ENCODE results near the gene TLX2. TPM values are rescaled to one million over a fixed set of nuclear protein-coding genes. Genes with fewer than 3 reads are reported as not detected.

Gene TLX2
- 0.14 to 0.43 TPM (median 0.25 TPM) in 5 replicates for total RNA-seq (2022; extraction: Qiagen RNA extraction; ENCODE audit: low read depth)

DNA sequence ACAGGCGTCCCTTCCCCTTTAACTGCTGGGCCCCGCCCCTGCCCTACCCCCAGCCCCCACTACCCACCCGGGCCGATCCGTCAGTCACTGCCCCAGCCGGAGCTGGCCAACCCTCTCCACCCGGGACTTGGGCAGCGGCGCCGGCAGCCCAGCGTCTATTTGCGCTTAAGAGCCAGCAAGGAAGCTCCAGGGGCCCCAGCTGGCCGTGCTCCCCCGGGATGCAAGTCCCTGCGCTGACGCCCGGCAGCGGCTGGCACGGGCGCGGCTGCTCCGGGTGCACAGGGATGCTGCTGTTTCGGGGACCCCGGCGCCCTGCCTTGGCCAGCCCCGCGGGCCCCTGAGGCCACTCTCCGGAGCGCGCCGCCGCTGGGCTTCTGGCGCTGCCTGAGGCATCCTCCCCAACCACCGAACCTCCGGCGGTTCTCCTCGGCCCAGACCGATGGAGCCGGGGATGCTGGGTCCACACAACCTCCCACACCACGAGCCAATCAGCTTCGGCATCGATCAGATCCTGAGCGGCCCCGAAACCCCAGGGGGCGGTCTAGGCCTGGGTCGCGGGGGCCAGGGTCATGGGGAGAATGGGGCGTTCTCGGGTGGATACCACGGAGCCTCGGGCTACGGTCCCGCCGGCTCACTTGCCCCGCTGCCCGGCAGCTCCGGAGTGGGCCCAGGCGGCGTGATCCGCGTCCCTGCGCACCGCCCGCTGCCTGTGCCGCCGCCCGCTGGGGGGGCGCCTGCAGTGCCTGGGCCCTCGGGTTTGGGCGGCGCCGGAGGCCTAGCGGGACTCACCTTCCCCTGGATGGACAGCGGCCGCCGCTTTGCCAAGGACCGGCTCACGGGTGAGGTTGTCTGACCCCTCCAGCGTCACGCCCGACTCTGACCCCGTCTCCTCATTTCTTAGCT is at the start of gene TLX2:
Gene TLX2 (plus strand): TSS at position 83 of the 903 bp plus-strand sequence. CDS start 357 bp downstream, at position 440.

DNA sequence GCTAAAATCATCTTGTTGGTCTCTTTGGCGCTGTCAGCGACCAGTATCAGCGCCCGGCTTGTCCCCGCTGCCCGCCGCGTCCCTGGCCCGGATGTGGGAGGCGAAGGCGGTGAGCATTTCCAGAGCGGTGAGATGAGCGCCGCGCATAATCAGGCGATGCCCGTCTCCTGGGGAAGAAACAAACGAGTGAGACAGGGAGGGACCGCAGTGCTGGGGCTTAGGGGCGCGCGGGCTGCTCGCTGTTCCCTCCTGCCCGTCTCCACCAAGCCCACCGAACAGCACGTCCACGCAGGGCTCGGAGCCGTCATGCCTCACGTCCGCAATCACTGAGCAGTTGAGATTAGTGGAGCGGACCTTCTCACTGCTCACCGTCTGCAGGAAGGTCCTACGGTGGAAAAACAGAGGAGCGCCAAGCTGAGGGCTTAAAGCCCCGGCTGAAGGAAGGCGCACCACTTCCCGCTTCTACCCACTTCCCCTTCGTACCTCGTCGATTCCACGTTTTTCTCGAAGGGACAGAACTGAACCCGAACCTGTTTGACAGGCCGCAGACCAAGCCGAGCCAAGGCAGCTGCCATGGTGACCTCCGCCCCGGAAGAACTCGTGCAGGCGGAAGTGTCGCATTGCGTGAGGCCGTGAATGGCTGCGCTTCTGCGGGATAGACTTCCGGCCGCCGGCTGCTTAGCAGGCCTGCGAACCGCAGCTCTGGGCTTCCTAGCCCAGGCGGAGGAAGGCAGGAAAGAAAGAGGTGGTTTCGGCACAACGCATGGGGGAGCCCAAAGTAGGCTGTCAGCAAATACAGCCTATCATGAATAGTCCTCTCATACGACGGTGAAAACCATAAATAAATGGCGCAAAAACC is 41.9 kb upstream of the TLX2 start, which contains the start of gene MRPL53:
Gene MRPL53 (minus strand): TSS at position 595 of the 859 bp plus-strand sequence. CDS start 20 bp downstream, at position 575.

DNA sequence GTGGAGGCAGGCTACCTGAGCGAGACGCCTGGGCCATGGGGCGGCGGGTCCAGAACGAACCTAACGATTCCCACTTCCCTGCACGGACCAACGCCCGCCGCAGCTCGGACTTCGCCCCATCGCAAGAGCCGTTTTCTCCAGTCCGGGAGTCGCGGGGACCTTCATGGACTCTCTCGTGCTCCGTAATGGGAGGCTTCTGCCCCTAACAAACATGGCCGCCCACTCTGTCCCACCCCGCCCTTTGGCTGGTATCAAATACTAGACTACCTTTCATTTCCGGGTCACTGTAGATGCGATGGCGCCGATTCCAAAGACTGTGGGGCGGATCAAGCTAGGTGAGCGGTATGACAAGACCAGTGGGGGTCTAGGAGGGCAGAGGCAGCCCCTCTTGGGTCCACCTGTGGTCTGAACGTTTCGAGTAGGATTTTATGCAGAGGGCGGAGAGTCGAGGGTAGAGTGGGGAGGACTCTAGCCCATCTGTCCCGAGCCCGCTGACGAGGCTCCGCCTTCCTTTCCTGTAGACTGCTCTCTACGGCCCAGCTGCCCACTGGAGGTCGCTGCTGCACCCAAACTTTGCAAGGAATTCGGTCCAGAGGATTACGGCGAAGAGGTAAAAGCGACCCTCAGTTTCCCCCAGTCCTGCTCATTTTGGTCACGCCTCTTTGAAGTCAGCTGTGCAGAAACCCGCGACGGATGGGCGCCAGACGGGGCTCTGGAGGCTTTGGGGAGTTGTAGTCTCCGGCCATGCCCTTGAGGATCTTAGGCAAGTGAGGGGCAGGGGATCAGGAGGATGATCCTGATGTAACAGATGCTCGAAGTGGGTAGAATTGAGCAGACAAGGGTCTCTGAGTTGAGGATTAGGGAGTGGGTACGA is 31.2 kb upstream of the TLX2 start, which contains the start of the genes CCDC142 and TTC31:
Gene CCDC142 (minus strand): TSS at position 198 of the 874 bp plus-strand sequence. CDS start 161 bp downstream, at position 37.
Gene TTC31 (plus strand): TSS at position 281 of the 874 bp plus-strand sequence. CDS start 15 bp downstream, at position 296.

DNA sequence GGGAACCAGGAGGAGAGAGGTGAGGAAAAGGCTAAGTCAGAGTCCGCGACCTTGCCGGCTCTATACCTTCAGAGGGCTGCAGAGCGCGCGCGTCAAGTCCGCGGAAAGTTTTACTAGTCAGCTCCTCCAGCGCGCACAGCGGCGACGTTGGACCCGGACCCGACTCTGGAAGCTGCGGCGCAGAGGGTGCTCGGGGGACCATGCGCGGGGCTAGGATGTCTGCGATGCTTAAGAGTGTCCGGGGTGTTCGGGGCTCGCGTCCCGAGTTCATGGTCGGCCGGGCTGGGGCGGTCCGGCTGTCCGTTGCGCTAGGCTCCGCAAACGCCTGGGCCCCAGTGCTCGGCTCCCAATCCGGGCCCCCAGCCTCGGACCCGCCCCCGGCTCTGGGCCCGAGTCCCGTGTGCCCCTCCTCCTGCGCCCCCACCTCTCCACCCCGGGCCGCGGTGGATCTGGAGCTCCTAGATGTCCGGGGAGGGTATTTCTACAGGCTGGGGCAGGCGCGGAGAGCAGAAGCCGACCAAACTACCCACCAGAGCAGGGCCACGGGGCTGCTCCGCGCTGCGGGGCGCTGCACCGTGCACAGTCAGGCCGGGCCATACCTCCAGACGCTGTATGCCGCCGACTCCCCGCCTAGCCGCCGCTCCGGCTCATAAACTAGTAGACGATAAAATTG is 14.8 kb upstream of the TLX2 start, which contains the start of gene LBX2:
Gene LBX2 (minus strand): TSS at position 337 of the 673 bp plus-strand sequence. CDS start 66 bp downstream, at position 271.

DNA sequence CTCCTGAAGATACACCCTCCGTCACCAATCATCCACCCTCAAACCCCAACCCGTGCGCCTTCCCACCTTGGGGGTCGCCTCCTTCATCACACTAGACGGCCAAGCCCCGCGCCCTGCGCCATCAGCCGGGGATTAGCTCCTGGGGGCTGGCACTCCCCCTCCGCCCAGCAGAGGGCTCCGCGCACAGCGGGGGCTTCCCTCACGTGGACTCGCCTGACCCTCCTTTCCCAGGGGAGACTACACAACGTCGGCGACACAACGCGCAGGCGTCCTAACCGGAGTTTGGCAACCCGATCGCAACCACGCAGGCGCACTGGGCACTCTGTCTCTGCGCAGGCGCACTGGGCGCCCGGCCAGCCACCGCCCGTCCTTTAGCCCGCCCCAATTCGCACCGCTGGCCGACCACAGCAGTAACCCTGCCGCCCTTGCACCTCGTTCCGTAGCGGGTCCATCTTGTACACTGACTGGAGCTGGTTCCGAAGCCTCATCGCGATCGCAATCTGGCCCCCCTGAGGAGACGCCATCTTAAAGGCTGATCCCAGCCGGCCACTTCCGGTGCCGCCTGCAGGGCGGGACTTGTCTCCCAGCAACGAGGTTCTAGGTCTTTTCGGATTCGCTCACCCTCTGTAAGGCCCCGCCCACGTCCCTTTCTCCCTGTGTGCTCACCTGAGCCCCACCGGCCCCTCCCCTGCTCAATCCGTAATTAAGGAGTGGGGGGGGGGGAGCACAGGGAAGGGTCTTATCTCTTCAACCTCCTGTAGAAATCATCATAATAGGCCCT is 6.9 kb upstream of the TLX2 start, which contains the start of gene PCGF1:
Gene PCGF1 (minus strand): TSS at position 551 of the 781 bp plus-strand sequence. CDS start 27 bp downstream, at position 524.

DNA sequence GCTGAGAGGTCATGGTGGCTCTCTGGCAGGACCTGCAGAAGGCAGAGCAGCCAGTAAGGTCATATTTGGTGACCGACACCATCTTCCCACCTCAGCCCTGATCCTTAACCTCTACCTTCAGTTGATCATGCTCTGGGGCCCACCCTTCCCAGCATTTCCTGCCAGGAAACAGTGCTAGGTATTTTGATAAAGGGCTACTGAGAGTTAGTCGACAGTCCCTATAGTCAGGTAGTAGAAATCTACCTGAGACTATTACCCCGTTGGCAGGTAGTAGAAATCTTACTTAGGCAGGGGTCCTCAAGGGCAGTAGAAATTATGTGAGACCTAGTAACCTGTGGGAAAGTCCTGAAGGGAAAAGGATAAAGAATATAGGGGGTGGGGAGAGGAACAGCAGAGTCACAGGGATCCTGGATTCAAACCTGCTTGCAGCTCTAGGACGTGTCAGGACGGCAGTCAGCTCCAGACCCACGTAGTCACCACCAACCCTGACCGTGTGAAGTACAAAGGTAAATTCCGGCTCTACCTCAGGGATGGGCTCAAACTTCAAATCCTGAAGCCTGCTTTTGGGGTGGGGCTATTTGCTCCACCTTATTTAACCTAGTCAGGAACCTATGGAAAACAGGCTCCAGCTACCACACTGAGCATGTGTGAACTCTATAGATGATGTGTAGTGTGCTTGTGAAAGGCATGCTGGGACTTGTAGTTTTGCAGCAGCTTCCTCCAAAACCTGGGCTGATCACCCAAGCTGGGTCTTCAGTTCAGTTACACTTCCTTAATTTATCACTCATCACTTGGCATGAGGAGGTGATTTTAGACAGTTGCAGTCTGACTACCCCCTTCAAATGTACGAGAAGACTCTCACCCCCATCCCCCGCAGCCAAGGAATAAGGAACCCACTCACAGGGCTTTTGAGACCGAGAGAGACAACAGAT is 11.7 kb downstream of the TLX2 start, which contains the start of gene DQX1:
Gene DQX1 (minus strand): TSS at position 515 of the 932 bp plus-strand sequence. CDS start 502 bp downstream, at position 13.

DNA sequence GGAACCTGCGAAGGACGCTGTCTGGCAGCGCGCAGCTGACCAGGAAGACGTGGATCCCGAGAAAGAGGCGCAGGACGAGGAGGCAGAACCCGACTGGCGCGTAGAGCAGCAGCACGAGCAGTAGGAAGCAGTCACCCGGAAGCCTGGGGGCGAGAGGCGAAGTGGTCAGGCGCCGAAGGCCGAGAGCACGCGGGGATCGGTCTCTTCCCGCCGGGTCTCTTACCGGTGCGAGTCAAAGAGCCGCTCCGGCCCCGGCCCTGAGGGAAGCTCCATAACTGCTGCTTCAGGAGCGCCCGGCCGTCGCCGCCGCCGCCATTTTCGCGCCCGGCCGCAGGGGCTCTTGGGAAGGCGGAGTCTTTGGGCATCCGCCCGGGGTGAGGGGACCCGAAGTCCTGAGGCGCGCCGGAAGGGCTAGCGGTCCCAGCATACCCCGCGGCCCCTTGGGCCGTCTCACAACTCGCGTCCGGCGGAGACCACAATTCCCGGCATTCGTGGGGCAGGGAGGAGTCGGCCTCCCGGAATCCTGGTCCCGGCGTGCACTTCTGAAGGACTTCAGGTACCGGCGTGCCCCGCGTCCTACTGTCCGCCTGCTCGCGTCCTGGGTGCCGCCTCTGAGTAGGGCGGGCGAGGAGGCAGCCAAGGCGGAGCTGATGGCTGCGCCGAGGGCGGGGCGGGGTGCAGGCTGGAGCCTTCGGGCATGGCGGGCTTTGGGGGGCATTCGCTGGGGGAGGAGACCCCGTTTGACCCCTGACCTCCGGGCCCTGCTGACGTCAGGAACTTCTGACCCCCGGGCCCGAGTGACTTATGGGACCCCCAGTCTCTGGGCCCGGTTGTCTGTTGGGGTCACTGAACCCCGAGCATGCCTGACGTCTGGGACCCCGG is 15.3 kb downstream of the TLX2 start, which contains the start of the genes AUP1 and HTRA2:
Gene AUP1 (minus strand): TSS at position 350 of the 882 bp plus-strand sequence. CDS start 77 bp downstream, at position 273.
Gene HTRA2 (plus strand): TSS at position 577 of the 882 bp plus-strand sequence. CDS start 74 bp downstream, at position 651.

DNA sequence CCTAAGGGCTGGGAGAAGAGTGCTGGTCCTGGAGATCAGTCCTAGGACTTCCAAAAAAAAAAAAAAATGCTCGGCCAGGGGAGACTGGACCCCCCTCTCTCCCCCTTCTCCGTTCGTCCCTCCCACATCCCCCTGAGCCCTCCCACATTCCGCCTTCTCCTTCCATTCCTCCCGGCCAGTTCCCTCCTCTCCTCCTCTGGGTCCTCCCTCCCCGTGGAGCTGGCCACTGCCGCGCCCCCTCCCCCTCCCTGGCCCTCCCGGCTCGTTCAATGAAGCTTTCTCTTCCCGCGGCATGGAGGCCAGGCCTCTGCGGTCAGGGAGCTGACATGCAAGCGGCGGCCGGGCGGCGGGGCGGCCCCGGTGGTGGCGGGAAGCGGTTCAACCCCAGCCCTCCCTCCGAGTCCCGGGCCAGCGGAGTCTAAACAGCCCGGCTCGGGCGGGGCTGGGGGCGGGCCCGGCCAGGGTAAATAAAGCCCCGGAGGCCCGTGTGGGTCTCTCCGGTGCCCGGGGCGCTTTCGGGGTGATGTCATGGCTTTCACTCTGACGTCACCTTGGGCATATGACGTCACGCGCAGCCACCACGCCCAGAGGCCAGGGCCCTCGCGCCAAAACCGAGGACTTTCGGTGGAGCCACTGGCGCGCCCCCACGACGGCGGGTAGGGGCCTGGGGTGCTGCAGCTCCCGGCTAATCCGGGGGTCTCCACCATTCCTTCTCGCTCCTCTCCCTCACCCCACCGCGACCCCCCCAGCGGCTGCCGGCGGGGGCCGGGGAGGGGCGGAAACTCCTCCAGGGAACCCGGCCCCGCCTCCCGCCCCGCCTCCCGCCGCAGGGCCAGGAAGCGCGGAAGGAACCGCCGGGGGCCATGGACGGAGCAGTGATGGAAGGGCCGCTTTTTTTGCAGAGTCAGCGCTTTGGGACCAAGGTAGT is 39.9 kb downstream of the TLX2 start, which contains the start of the genes DOK1 and LOXL3:
Gene DOK1 (plus strand): TSS at position 829 of the 928 bp plus-strand sequence. CDS start 35 bp downstream, at position 864.
Gene LOXL3 (minus strand): TSS at position 51 of the 928 bp plus-strand sequence. CDS start 1,308 bp downstream, outside the sequence.

Other genes with a start within 250 kb of the TLX2 start
- gene SLC4A5, start 171.0 kb upstream of the TLX2 start, total RNA-seq (2022; extraction: Qiagen RNA extraction; ENCODE audit: low read depth) = 0.18 to 0.41 TPM (median 0.28 TPM) in 5 replicates
- 111 to 159 TPM (median 138 TPM) in 5 replicates for gene DCTN1, start 134.1 kb upstream of the TLX2 start, total RNA-seq (2022; extraction: Qiagen RNA extraction; ENCODE audit: low read depth)
- 3.2 to 4.4 TPM (median 3.2 TPM) in 5 replicates for gene C2orf81, start 92.8 kb upstream of the TLX2 start, total RNA-seq (2022; extraction: Qiagen RNA extraction; ENCODE audit: low read depth)
- gene WDR54, start 92.7 kb upstream of the TLX2 start, total RNA-seq (2022; extraction: Qiagen RNA extraction; ENCODE audit: low read depth) = 77.2 to 88.4 TPM (median 80.7 TPM) in 5 replicates
- gene RTKN, start 72.5 kb upstream of the TLX2 start, total RNA-seq (2022; extraction: Qiagen RNA extraction; ENCODE audit: low read depth) = 19.2 to 28.0 TPM (median 20.7 TPM) in 5 replicates
- gene INO80B, start 59.4 kb upstream of the TLX2 start, total RNA-seq (2022; extraction: Qiagen RNA extraction; ENCODE audit: low read depth) = 39.5 to 51.7 TPM (median 48.4 TPM) in 5 replicates
- 52.9 to 81.9 TPM (median 75.1 TPM) in 5 replicates for gene WBP1, start 56.0 kb upstream of the TLX2 start, total RNA-seq (2022; extraction: Qiagen RNA extraction; ENCODE audit: low read depth)
- 37.8 to 51.9 TPM (median 50.9 TPM) in 5 replicates for gene MOGS, start 49.1 kb upstream of the TLX2 start, total RNA-seq (2022; extraction: Qiagen RNA extraction; ENCODE audit: low read depth)
- gene MRPL53, start 41.8 kb upstream of the TLX2 start, total RNA-seq (2022; extraction: Qiagen RNA extraction; ENCODE audit: low read depth) = 105 to 147 TPM (median 128 TPM) in 5 replicates
- gene CCDC142, start 31.5 kb upstream of the TLX2 start, total RNA-seq (2022; extraction: Qiagen RNA extraction; ENCODE audit: low read depth) = 10.8 to 16.3 TPM (median 14.3 TPM) in 5 replicates
- 14.8 to 19.3 TPM (median 17.3 TPM) in 5 replicates for gene TTC31, start 31.4 kb upstream of the TLX2 start, total RNA-seq (2022; extraction: Qiagen RNA extraction; ENCODE audit: low read depth)
- gene LBX2, start 14.8 kb upstream of the TLX2 start, total RNA-seq (2022; extraction: Qiagen RNA extraction; ENCODE audit: low read depth) = 3.5 to 4.6 TPM (median 4.1 TPM) in 5 replicates
- gene PCGF1, start 6.8 kb upstream of the TLX2 start, total RNA-seq (2022; extraction: Qiagen RNA extraction; ENCODE audit: low read depth) = 28.2 to 39.3 TPM (median 31.9 TPM) in 5 replicates
- 0.08 to 0.12 TPM (median 0.11 TPM) in 3 of 5 replicates, not detected in the others for gene DQX1, start 11.8 kb downstream of the TLX2 start, total RNA-seq (2022; extraction: Qiagen RNA extraction; ENCODE audit: low read depth)
- 194 to 263 TPM (median 239 TPM) in 5 replicates for gene AUP1, start 15.3 kb downstream of the TLX2 start, total RNA-seq (2022; extraction: Qiagen RNA extraction; ENCODE audit: low read depth)
- 31.5 to 42.2 TPM (median 38.3 TPM) in 5 replicates for gene HTRA2, start 15.5 kb downstream of the TLX2 start, total RNA-seq (2022; extraction: Qiagen RNA extraction; ENCODE audit: low read depth)
- 0.25 to 0.55 TPM (median 0.40 TPM) in 5 replicates for gene LOXL3, start 39.5 kb downstream of the TLX2 start, total RNA-seq (2022; extraction: Qiagen RNA extraction; ENCODE audit: low read depth)
- 4.0 to 5.6 TPM (median 4.9 TPM) in 5 replicates for gene DOK1, start 40.3 kb downstream of the TLX2 start, total RNA-seq (2022; extraction: Qiagen RNA extraction; ENCODE audit: low read depth)
- gene M1AP, start 133.9 kb downstream of the TLX2 start, total RNA-seq (2022; extraction: Qiagen RNA extraction; ENCODE audit: low read depth) = not detected in 5 replicates
- gene SEMA4F, start 139.8 kb downstream of the TLX2 start, total RNA-seq (2022; extraction: Qiagen RNA extraction; ENCODE audit: low read depth) = 8.6 to 13.7 TPM (median 11.2 TPM) in 5 replicates